ENCODE results near the gene NKAIN2.
A peak's percentile ranks its signal among the peaks of the same experiment; 100 is the strongest.

Gene NKAIN2

DNA sequence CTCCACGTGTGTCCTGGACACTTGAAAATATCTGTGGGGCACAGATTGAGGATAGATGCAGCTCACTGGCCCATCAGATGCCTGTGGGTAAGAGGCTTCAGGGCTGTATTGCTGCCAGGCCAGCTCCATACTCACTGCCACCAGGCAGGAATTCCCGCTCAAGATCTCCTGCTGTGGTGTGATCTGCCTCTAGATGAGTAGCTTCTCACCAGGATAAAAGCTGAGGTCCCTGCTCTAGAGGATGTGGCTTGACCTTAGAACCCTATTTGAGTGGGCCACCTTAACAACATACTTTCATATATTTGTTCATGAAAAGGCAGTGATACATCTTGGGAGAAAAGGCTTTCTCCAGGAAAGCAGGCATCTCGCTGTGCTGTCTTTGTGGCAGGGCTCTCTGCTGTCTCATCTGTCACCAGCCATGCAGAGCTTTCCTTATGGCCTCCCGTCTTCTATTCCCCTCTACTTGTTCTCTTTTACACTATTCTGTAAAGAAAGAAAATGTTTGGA, 992.9 kb downstream of the NKAIN2 start:
- DNase-seq (ENCODE audit: low spot score) = no peak
- no peak overlapping the region for H3K27ac ChIP-seq
- POLR2A ChIA-PET (ENCODE audit: low non-redundant PET) = no interaction called here
- CTCF ChIA-PET = interaction anchor here (0.6 to 1.5 kb wide), 6 partner anchors 29 to 1069 kb away, joined by 3 to 4 read pairs (median 3); no protein-coding TSS in a partner anchor
- TF ChIP-seq CTCF (conservative IDR thresholded peaks at IDR 0.05; ENCODE audit: low read depth) = no peak

- POLR2A ChIA-PET (ENCODE audit: low non-redundant PET) = no interaction called here
- CTCF ChIA-PET = no interaction called here
Measured at GRCh38 chr6:124797224-124797623, 993.6 kb downstream of the NKAIN2 start.

DNA sequence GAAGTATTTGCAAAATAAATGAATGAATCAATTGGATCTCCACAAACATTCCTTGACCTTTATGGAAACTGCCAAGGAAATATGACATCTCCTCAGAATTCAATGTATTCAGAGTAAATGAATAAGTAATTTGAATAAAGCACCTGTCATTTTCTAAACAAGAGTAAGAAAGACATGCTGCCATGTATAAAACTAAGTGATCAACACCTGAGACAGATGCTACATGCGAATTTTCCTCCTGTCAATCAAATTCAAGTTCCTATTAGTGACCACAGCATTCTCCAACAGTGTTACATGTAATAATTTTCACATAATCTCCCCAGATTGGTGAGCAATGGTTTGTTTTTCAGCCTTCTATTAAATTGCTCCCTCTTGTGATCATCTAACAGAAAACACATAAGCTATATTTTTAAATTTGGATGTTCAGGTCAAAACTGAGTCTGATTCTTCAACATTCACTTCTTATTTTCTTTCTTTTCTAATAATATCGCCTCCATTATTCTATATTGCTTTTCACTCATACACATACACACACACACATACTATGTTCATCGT, 995.4 kb downstream of the NKAIN2 start:
- peak; percentile 5 for DNase-seq (ENCODE audit: low spot score)
- CTCF ChIA-PET = interaction anchor here (0.6 to 1.2 kb wide), 2 partner anchors 56 to 996 kb away, joined by 3 to 6 read pairs; no protein-coding TSS in a partner anchor
- 0 out of 2 replicates have a peak, but pooled peaks have one; percentile 20 for TF ChIP-seq CTCF (conservative IDR thresholded peaks at IDR 0.05; ENCODE audit: low read depth)
- POLR2A ChIA-PET (ENCODE audit: low non-redundant PET) = no interaction called here
- H3K27ac ChIP-seq = no peak overlapping the region

More at GRCh38 chr6:124797224-124797623, 993.6 kb downstream of the NKAIN2 start:
- DNase-seq (ENCODE audit: low spot score) = no peak
- H3K27ac ChIP-seq = no peak overlapping the region
- TF ChIP-seq CTCF (conservative IDR thresholded peaks at IDR 0.05; ENCODE audit: low read depth) = no peak

DNA sequence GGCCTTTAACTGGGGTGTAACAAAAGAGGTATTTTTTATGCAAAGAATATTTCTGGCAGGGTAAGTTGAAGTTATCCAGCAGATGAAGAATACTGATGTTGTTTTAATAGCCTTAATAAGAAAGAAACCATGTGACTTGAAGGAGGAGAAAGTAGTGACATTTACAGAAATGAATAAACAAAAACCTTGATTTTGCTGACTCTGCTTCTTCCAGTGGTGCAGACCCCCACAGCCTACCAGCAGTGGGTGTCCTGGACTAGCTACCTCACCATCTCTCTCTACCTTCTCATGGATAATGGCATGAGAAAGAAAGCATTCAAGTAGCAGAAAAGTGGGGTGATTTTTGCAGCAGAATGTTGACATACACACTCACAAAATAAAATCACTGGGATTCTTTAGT, 996.0 kb downstream of the NKAIN2 start:
- ChIA-PET POLR2A (ENCODE audit: low non-redundant PET) (no interaction called here), CTCF (interaction anchor here (0.6 to 1.2 kb wide), 2 partner anchors 56 to 997 kb away, joined by 3 to 6 read pairs; no protein-coding TSS in a partner anchor)
- DNase-seq (ENCODE audit: low spot score) = no peak
- TF ChIP-seq CTCF (conservative IDR thresholded peaks at IDR 0.05; ENCODE audit: low read depth) = no peak
- no peak overlapping the region for H3K27ac ChIP-seq

GRCh38 chr6:124800222-124800621, 996.6 kb downstream of the NKAIN2 start:
- ChIA-PET CTCF (no interaction called here), POLR2A (ENCODE audit: low non-redundant PET) (no interaction called here)
- no peak overlapping the region for H3K27ac ChIP-seq
- TF ChIP-seq CTCF (conservative IDR thresholded peaks at IDR 0.05; ENCODE audit: low read depth) = no peak
- DNase-seq (ENCODE audit: low spot score) = no peak

- ChIA-PET POLR2A (ENCODE audit: low non-redundant PET) (no interaction called here), CTCF (no interaction called here)
- no peak for DNase-seq (ENCODE audit: low spot score)
- TF ChIP-seq CTCF (conservative IDR thresholded peaks at IDR 0.05; ENCODE audit: low read depth) = no peak
- H3K27ac ChIP-seq = no peak overlapping the region
Measured at GRCh38 chr6:124812067-124812466, 1008.4 kb downstream of the NKAIN2 start.

Data from RWPE1 (cell line).